GM10266 (cell line): ENCODE data around the gene GRIA2.

Experiments used
- DNase-seq: peaks from one replicate; pipeline ENCODE4 v3.0.0; 2012; ENCODE audit errors: extremely low spot score
- TF ChIP-seq, protein P1 (sequence below): IDR thresholded peaks from 2 replicates; pipeline ENCODE4 v1.5.1; 2012; ENCODE audit warnings: mild to moderate bottlenecking, low read depth; ENCODE audit not compliant: control insufficient read depth, insufficient read depth; ENCODE audit errors: missing control alignments

Gene GRIA2

GRCh38 chr4:157363360-157363759, 142.8 kb downstream of the GRIA2 start:
- DNase-seq, result no peak
- TF ChIP-seq, protein P1, sequence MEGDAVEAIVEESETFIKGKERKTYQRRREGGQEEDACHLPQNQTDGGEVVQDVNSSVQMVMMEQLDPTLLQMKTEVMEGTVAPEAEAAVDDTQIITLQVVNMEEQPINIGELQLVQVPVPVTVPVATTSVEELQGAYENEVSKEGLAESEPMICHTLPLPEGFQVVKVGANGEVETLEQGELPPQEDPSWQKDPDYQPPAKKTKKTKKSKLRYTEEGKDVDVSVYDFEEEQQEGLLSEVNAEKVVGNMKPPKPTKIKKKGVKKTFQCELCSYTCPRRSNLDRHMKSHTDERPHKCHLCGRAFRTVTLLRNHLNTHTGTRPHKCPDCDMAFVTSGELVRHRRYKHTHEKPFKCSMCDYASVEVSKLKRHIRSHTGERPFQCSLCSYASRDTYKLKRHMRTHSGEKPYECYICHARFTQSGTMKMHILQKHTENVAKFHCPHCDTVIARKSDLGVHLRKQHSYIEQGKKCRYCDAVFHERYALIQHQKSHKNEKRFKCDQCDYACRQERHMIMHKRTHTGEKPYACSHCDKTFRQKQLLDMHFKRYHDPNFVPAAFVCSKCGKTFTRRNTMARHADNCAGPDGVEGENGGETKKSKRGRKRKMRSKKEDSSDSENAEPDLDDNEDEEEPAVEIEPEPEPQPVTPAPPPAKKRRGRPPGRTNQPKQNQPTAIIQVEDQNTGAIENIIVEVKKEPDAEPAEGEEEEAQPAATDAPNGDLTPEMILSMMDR, result no peak

- TF ChIP-seq, protein P1, result no peak
- no peak for DNase-seq
These were observed 151.6 kb downstream of the GRIA2 start for GRCh38 chr4:157372154-157372553.

DNA sequence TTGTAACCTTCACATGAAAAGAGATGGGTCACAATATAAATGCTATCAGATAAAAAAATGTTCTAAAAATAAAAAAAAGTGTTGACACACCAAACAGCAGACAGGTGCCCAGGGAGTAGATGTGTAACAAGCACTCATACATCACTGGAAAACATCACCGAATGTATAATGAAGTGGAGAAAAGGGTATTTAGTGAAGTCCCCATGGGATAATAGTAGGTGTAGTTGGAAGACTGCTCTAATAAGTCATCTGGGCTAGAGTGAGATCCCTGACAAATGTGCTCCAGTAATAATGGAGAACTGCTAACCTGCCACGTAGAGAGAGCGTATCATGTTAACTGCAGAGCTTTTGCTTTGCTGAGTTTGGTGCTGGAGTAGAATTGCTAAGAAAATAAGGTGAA, 152.0 kb downstream of the GRIA2 start:
- no peak for DNase-seq
- TF ChIP-seq, protein P1, result no peak

DNA sequence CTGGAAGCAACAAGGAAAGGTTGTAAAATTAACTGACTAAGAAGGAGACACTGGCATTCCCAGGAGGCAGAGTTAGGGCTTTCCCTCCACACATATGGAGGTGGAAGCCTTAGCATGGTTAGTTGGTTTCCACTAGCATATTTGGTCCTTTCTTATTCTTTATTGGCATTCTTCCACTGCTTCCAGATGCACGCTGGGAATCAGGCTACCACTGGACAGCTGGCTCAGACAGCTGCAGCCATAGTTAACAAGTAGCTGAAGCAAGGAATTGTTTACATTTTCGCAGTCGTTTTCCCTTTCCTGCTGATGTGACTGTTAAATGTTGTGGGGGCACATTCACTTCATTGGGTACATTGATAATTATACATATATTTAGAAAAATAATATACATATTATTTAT, 169.2 kb downstream of the GRIA2 start:
- DNase-seq, result no peak
- TF ChIP-seq, protein P1, result no peak

GRCh38 chr4:157405070-157405469, 184.5 kb downstream of the GRIA2 start:
- TF ChIP-seq, protein P1, result no peak

More at GRCh38 chr4:157405070-157405469, 184.5 kb downstream of the GRIA2 start:
- no peak for DNase-seq
